ENCODE results near the gene TAS1R3. TPM values are rescaled to one million over a fixed set of nuclear protein-coding genes. Genes with fewer than 3 reads are reported as not detected.

Gene TAS1R3
- total and polyA plus RNA-seq, 2 of the 4 experiments (the other 2 are of a cell fraction) = under 0.01 to 0.05 TPM

DNA sequence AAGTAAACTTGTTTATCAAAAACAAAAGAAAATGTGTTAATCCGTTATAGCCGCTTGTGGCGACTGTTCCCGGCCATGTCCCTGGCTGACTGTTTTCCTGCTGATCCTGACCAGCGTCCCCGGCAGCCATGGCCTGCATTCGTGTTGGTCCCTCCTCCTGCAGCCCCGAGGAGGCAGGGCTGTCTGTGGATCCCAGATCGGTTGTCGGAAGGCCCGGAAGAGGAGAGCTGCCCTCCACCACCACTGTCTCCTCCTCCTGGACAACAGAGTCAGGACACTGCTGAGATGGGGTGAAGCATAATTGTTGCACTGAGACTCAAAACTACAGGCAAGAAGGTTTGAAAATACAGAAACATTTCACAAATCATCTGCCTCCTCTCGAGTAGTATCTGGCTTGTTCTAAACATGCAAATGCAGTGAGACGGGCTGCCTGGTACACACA lies 30.9 kb downstream of the TAS1R3 start (continued):
- TF ChIP-seq RFX5 (IDR thresholded peaks at IDR 0.05; ENCODE audit: low read depth, low read length) (no peak), RCOR1 (IDR thresholded peaks at IDR 0.05; ENCODE audit: insufficient replicate concordance, low read length) (no peak), MAFK (IDR thresholded peaks at IDR 0.05; ENCODE audit: low read depth, low read length) (no peak)

DNA sequence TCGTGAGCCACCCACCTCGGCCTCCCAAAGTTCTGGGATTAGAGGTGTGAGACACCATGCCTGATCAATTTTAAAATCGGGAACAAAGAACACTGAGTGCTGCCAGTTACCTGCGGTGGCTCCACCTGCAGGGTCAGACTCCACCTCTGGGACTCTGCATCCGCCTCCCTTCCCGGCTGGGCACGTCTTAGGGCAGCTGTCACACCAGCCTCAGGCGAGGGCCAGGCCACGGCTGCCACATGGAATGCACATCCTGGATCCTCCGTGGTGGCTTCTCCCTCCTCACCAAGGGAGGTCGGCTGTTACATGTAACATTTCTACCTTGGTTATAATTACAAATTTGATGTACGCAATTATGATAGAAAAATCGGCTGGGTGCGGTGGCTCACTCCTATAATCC lies 33.2 kb downstream of the TAS1R3 start:
- Histone ChIP-seq H3K9me3 (ENCODE audit: control insufficient read depth, insufficient read depth, low read length) (no peaks in the 10 kb centered on the region), H3K27ac (ENCODE audit: insufficient read depth, low read length) (no peak overlapping the region), H2BK5ac (ENCODE audit: low read depth, low read length, poor library complexity, severe bottlenecking) (no peak overlapping the region), H3K18ac (ENCODE audit: low read depth, low read length) (no peak overlapping the region), H4K91ac (ENCODE audit: insufficient read depth, low read depth, low read length) (no peak overlapping the region), H3K9me1 (ENCODE audit: insufficient read depth, low read length) (peaks cover 15% of the 10 kb centered on the region), H2AK9ac (replicated peaks; ENCODE audit: low read depth, low read length, poor library complexity) (no peak overlapping the region), H3K36me3 (ENCODE audit: control insufficient read depth, insufficient read depth, low read length) (no peaks in the 10 kb centered on the region), H3K14ac (replicated peaks; ENCODE audit: low read depth, low read length) (no peak overlapping the region), H4K8ac (ENCODE audit: low read depth in 2 of 2, low read length in 2 of 2) (no peak overlapping the region), H2BK15ac (ENCODE audit: low read depth, low read length) (no peak overlapping the region), H2AFZ (replicated peaks; ENCODE audit: low read length, poor library complexity) (no peak overlapping the region), H3K27me3 (ENCODE audit: control insufficient read depth, insufficient read depth, low read length) (no peaks in the 10 kb centered on the region), H3K79me1 (ENCODE audit: low read depth in 1 of 2, low read length in 2 of 2) (peaks cover 4 to 25% of the 10 kb centered on the region in 2 experiments; a peak in 3 of 4 replicates), H4K20me1 (ENCODE audit: insufficient read depth, low read length) (no peaks in the 10 kb centered on the region), H4K5ac (ENCODE audit: low read depth, low read length) (no peak overlapping the region), H3K4me2 (ENCODE audit: low read depth, low read length) (no peak overlapping the region), H3K4ac (ENCODE audit: low read depth, low read length) (no peak overlapping the region), H2BK120ac (ENCODE audit: low read depth, low read length) (no peak overlapping the region), H3K4me1 (ENCODE audit: control insufficient read depth, insufficient read depth, low read length) (peaks cover 24% of the 10 kb centered on the region), H2AK5ac (ENCODE audit: low read depth, low read length) (no peak overlapping the region; the same call in 1 of the 2 replicates), H2BK20ac (ENCODE audit: low read depth, low read length) (no peak overlapping the region), H3K56ac (ENCODE audit: extremely low read depth, insufficient read depth, low read length) (no peak overlapping the region), H3K4me3 (ENCODE audit: insufficient read depth, low read depth, low read length) (no peak overlapping the region), H3K23ac (ENCODE audit: low read depth, low read length) (no peak overlapping the region), H3K9ac (ENCODE audit: low read depth, low read length) (no peak overlapping the region)
- dilution Hi-C loops (cut with HindIII; ENCODE audit: low sequenced_read_pairs, unreplicated experiment) (no loop called here), in situ Hi-C loops (cut with MboI; ENCODE audit: low sequenced_read_pairs) (no loop called here), intact Hi-C loops (cut with micrococcal nuclease) (no loop called here)
- no TSS peak for BruUV-seq (replicated peaks)
- POLR2A ChIA-PET (ENCODE audit: unreplicated experiment) = no interaction called here
- no peak for TF ChIP-seq POLR2A (IDR thresholded peaks at IDR 0.05; ENCODE audit: low read depth, low read length)
- CTCF ChIA-PET = no interaction called here
- DNase-seq (no peak), ATAC-seq (ENCODE audit: low read depth) (no peak)
- WGBS, 2 experiments (ENCODE audit: extremely low coverage in 2 of 2, insufficient read length in 1 of 2) = 82% methylated on average over 3 of the region's 14 CpGs; no CpG with 5 or more reads in 1 of the 2 experiments
